HG03159 (cell line): ENCODE data around the gene LSM3.

Experiments
- ATAC-seq: cut with Tn5 transposase; IDR thresholded peaks from one replicate; pipeline ENCODE4 v1.9.1; 2021; ENCODE audit warnings: mild to moderate bottlenecking, moderate library complexity; ENCODE audit not compliant: unreplicated experiment

The LSM3 gene

GRCh38 chr3:14178247-14179113 is at the start of gene LSM3, which contains the start of gene XPC:
LSM3 (plus strand) TSS chr3:14178817; CDS start chr3:14178861, 44 bp downstream.
XPC (minus strand) TSS chr3:14178601; CDS start chr3:14178568, 33 bp downstream.
- ATAC-seq = peak; percentile 94

- no peak for ATAC-seq
These were observed 49.3 kb upstream of the LSM3 start for GRCh38 chr3:14129296-14129695.

GRCh38 chr3:14130230-14130629 is 48.4 kb upstream of the LSM3 start:
- no peak for ATAC-seq

- ATAC-seq = no peak
These were observed 47.9 kb upstream of the LSM3 start for GRCh38 chr3:14130707-14131106.

DNA sequence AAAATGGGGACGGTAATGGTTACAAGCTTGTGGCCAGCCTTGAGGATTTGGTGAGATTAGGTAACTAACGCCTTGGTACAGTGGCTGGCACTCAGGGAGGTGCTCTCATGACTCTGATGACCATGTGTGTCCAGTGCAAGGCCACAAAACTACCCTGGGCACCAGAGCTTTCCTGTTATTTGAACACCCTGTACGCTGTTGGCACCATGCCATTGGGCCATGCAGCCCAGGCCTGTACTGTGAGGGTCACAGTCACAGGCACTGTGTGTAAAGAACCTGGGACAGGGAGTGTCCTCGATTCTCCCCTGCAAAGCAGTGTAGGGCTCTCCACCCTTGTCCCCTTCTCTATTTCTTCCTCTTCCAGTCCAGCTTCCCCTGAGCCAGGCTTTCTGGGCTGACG is 47.5 kb upstream of the LSM3 start:
- ATAC-seq = no peak

GRCh38 chr3:14132120-14132519 is 46.5 kb upstream of the LSM3 start:
- ATAC-seq = no peak

GRCh38 chr3:14132689-14133088 is 45.9 kb upstream of the LSM3 start:
- ATAC-seq = no peak

- no peak for ATAC-seq
These were observed 45.3 kb upstream of the LSM3 start for GRCh38 chr3:14133188-14133800.

DNA sequence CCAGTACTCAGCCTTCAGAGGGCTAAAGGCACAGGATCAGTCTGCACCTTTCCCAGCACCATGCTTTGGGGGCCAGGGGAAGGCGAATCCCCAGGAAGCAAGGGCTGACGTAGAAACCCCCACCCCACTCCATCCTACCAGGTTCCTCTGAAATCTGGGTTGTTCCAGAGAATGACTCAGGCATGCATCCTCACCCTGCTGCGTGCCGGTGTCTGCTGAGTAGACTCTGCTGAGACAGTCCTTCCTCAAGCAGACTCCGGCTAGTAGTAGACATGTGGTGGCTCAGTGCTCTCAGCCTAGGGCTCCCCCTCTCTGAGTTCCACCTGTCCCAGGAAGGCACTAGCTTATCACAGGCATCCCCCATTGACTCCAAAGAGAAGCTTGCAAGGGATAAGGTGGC is 44.7 kb upstream of the LSM3 start:
- no peak for ATAC-seq

DNA sequence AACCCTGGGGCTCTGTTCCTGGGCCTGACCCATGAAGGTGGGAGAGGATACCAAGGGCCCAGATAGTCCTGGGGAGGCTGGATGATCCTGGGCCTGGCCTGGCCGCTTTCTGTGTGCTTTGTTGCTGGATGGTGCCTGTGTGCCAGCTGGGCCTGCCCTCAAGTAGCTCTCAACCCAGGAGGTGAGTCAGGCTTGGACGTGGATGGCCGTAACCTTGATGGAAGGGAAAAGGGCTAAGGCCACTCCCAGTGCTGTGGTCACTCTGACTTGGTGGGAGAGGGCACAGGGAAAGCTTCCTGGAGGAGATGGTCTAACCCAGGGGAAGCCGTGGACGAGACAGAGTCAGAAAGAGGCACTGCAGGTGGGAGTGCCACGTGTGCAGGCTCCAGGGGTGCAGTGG is 44.3 kb upstream of the LSM3 start:
- no peak for ATAC-seq

DNA sequence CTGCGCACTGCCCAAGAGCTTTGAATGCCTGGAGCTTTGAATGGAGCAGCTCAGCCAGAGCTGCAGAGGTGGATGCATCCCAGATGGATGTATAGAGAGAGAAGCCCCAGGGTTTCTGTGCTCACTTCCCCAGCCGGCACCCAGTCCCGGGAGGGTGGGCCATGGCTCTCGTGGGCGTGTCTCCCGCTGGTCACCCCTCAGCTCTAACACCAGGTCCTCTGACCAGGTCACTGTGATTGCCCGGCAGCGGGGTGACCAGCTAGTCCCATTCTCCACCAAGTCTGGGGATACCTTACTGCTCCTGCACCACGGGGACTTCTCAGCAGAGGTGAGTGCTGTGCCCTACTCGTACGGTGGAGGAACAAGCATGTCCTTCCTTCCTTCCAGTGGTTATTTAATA is 43.0 kb upstream of the LSM3 start:
- no peak for ATAC-seq

GRCh38 chr3:14137004-14137403 is 41.6 kb upstream of the LSM3 start:
- ATAC-seq = no peak

- ATAC-seq = no peak
These were observed 41.2 kb upstream of the LSM3 start for GRCh38 chr3:14137445-14137844.

DNA sequence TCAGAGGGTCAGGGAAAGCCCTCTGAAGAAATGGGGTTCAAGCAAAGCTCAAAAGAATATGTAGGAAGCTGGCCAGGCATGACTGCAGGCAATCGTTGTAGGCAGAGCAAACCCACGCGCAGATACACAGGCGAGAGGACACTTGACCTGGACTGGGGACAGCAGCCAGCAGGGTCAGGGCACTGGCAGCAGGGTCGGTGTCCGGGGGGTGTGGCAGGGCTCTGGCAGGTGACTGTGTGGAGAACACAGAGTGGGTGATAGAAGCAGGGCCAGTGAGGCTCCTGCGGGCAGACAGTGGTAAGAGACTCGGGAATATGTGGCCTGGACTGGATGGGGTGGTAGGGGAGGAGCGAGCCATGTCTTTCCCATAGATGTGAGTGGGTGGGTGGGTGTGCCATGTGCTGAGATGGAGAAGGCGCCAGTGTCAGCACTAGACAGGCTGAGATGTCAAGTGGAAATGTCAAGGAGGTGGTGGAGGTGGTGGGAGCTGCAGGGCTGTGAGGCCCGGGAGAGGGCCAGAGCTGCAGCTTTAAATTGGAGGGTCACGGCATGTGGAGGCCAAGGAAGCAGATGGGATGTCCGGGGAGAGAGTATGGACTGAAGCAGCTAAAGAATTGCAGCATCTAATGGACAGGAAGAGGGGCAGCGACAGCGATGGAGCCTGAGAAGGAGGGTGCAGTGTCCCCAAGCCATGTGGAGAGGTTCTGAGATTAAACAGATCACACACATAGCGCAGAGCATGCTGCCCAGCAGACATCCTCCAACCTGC is 40.3 kb upstream of the LSM3 start:
- no peak for ATAC-seq

GRCh38 chr3:14138878-14139655 is 39.5 kb upstream of the LSM3 start:
- no peak for ATAC-seq

- ATAC-seq = no peak
These were observed 38.8 kb upstream of the LSM3 start for GRCh38 chr3:14139771-14140170.

- ATAC-seq = no peak
These were observed 37.9 kb upstream of the LSM3 start for GRCh38 chr3:14140668-14141067.

- no peak for ATAC-seq
These were observed 37.5 kb upstream of the LSM3 start for GRCh38 chr3:14141144-14141543.

GRCh38 chr3:14141602-14142341 is 36.8 kb upstream of the LSM3 start:
- no peak for ATAC-seq
